Mesenchymal stem cell (in vitro differentiated cells and primary cell): ENCODE measurements around the gene DTNB.

Experiments used
- DNase-seq: peaks from one replicate; pipeline ENCODE4 v3.0.0-alpha.2; 2013
- H2AFZ ChIP-seq: one replicate; pipeline ENCODE4 v1.6.1; 2013; ENCODE audit warnings: low read depth, mild to moderate bottlenecking, control low read depth, inconsistent platforms, low read length, moderate library complexity
- H2AK5ac ChIP-seq: 2 replicates; pipeline ENCODE4 v1.6.1; 2013; ENCODE audit warnings: low read length, moderate library complexity, mild to moderate bottlenecking, inconsistent platforms; ENCODE audit not compliant: severe bottlenecking
- H2BK120ac ChIP-seq: one replicate; pipeline ENCODE4 v1.6.1; 2013; ENCODE audit warnings: low read depth, mild to moderate bottlenecking, inconsistent platforms, low read length, moderate library complexity
- H2BK12ac ChIP-seq, 2 experiments: one replicate each; pipeline ENCODE4 v1.6.1; 2013; ENCODE audit warnings: inconsistent platforms in 2 of 2, low read length in 2 of 2, mild to moderate bottlenecking in 2 of 2, moderate library complexity in 2 of 2, control low read depth in 1 of 2
- H2BK15ac ChIP-seq: one replicate; pipeline ENCODE4 v1.6.1; 2013; ENCODE audit warnings: mild to moderate bottlenecking, low read depth, inconsistent platforms; ENCODE audit not compliant: poor library complexity, severe bottlenecking
- H2BK5ac ChIP-seq: 2 replicates; pipeline ENCODE4 v1.6.1; 2013; ENCODE audit warnings: low read depth, mild to moderate bottlenecking, low read length, control low read depth, inconsistent platforms; ENCODE audit not compliant: poor library complexity, severe bottlenecking
- H3K14ac ChIP-seq, 2 experiments: one replicate each; pipeline ENCODE4 v1.6.1; 2013; ENCODE audit warnings: inconsistent platforms in 2 of 2, low read length in 2 of 2, control low read depth in 1 of 2, mild to moderate bottlenecking in 1 of 2, moderate library complexity in 1 of 2
- H3K18ac ChIP-seq, 2 experiments: one replicate each; pipeline ENCODE4 v1.6.1; 2013; ENCODE audit warnings: inconsistent platforms in 2 of 2, low read length in 2 of 2, control low read depth in 1 of 2, low read depth in 1 of 2, mild to moderate bottlenecking in 1 of 2
- H3K23ac ChIP-seq, 2 experiments: one replicate each; pipeline ENCODE4 v1.6.1; 2013; ENCODE audit warnings: inconsistent platforms in 2 of 2, low read length in 2 of 2, mild to moderate bottlenecking in 2 of 2, moderate library complexity in 2 of 2, control low read depth in 1 of 2
- H3K27ac ChIP-seq: 2 replicates; pipeline ENCODE4 v1.5.1; 2013; ENCODE audit warnings: mild to moderate bottlenecking, moderate library complexity, low read length, control low read depth, inconsistent platforms; ENCODE audit not compliant: poor library complexity, severe bottlenecking
- H3K27me3 ChIP-seq, 2 experiments: 2 replicates each; pipeline versions ENCODE4 v1.6.1 to v1.7.0; 2013; ENCODE audit warnings: low read length in 2 of 2, mild to moderate bottlenecking in 2 of 2, moderate library complexity in 2 of 2, control low read depth in 1 of 2, inconsistent platforms in 1 of 2; ENCODE audit not compliant: control insufficient read depth in 1 of 2, insufficient read depth in 1 of 2
- H3K36me3 ChIP-seq, 2 experiments: 2 replicates each; pipeline versions ENCODE4 v1.6.1 to v1.7.0; 2013; ENCODE audit warnings: low read length in 2 of 2, control low read depth in 1 of 2, inconsistent platforms in 1 of 2, low read depth in 1 of 2, mild to moderate bottlenecking in 1 of 2; ENCODE audit not compliant: insufficient read depth in 2 of 2, control insufficient read depth in 1 of 2
- H3K4ac ChIP-seq, 2 experiments: one replicate each; pipeline ENCODE4 v1.6.1; 2013; ENCODE audit warnings: inconsistent platforms in 2 of 2, low read length in 2 of 2, mild to moderate bottlenecking in 2 of 2, moderate library complexity in 2 of 2, control low read depth in 1 of 2, low read depth in 1 of 2
- H3K4me1 ChIP-seq: 2 replicates; pipeline ENCODE4 v1.6.1; 2013; ENCODE audit warnings: low read depth, low read length, control low read depth; ENCODE audit not compliant: control insufficient read depth, insufficient read depth
- H3K4me2 ChIP-seq: 2 replicates; pipeline ENCODE4 v1.6.1; 2013; ENCODE audit warnings: low read length, mild to moderate bottlenecking, inconsistent platforms; ENCODE audit not compliant: poor library complexity, severe bottlenecking
- H3K4me3 ChIP-seq, 2 experiments: 2 replicates each; pipeline versions ENCODE4 v1.5.1 to v1.7.0; 2013; ENCODE audit warnings: low read length in 2 of 2, mild to moderate bottlenecking in 2 of 2, control low read depth in 1 of 2, low read depth in 1 of 2; ENCODE audit not compliant: insufficient read depth in 1 of 2
- H3K79me1 ChIP-seq: replicated peaks from 2 replicates; pipeline ENCODE4 v1.6.1; 2013; ENCODE audit warnings: mild to moderate bottlenecking, control low read depth, low read length, inconsistent platforms; ENCODE audit not compliant: poor library complexity, severe bottlenecking
- H3K9ac ChIP-seq: 2 replicates; pipeline ENCODE4 v1.7.0; 2013; ENCODE audit warnings: mild to moderate bottlenecking, low read length, moderate library complexity
- H3K9me3 ChIP-seq: 2 replicates; pipeline ENCODE4 v1.7.0; 2013; ENCODE audit warnings: mild to moderate bottlenecking, low read length; ENCODE audit not compliant: control insufficient read depth
- H4K8ac ChIP-seq: one replicate; pipeline ENCODE4 v1.6.1; 2013; ENCODE audit warnings: inconsistent platforms, mild to moderate bottlenecking, low read length, moderate library complexity
- H4K91ac ChIP-seq: one replicate; pipeline ENCODE4 v1.6.1; 2013; ENCODE audit warnings: mild to moderate bottlenecking, low read length, inconsistent platforms
- WGBS: methylation state at CpG from one replicate; pipeline ENCODE4 v1.1.7; 2013; ENCODE audit warnings: mixed read lengths; 5-methylcytosine and 5-hydroxymethylcytosine counted together

DTNB gene

DNA sequence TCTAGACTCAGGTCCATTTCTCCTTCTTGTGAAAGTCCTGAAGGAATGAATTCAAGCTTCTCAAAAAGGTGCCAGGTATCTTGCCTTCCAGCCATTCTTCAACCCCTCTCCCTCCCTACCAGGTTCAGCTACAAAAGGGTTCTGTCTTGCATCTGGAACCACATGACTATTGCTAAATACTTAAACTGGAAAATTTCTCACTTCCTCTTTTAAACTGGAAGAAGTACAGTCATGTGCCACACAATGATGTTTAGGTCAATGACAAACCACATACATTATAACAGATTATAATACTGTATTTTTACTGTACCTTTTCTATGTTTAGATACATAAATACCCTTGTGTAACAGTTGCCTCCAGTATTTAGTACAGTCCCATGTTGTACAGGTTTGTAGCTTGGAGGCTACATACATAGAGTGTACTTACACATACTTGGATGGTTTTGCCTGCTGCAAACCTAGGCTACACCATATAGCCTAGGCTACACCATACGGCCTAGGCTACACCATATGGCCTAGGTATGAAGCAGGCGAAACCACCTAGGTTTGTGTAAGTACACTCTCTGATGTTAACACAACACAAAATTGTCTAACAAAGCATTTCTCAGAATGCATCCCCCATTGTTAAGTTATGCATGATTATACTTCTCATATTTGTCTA lies 189.6 kb downstream of the DTNB start:
- Histone ChIP-seq H2BK15ac (no peak overlapping the region), H3K4me1 (peaks cover 7% of the 10 kb centered on the region), H2BK12ac (no peak overlapping the region), H4K8ac (peak overlapping the region; percentile 35), H3K36me3 (no peaks in the 10 kb centered on the region), H2AK5ac (no peak overlapping the region), H3K4me3 (no peak overlapping the region), H3K79me1 (no peaks in the 10 kb centered on the region), H4K91ac (no peak overlapping the region), H3K27me3 (no peaks in the 10 kb centered on the region), H3K18ac (peak overlapping the region in 1 of 2 experiments; percentile 68), H3K9ac (no peak overlapping the region), H2BK120ac (no peak overlapping the region), H3K4me2 (no peak overlapping the region), H3K23ac (no peak overlapping the region), H2AFZ (no peak overlapping the region), H3K14ac (no peak overlapping the region), H3K27ac (no peak overlapping the region), H3K4ac (no peak overlapping the region), H2BK5ac (no peak overlapping the region), H3K9me3 (no peaks in the 10 kb centered on the region)
- peak; percentile 18 for DNase-seq
- 95% methylated on average over 2 of the region's 2 CpGs for WGBS

- no peak overlapping the region for H3K4me2 ChIP-seq
- no peak overlapping the region for H4K91ac ChIP-seq
- no peak overlapping the region for H2BK120ac ChIP-seq
- H3K4me1 ChIP-seq, result peaks cover 7% of the 10 kb centered on the region
- H2BK5ac ChIP-seq, result no peak overlapping the region
- no peak overlapping the region for H3K23ac ChIP-seq
- H3K27me3 ChIP-seq, result no peaks in the 10 kb centered on the region
- H3K18ac ChIP-seq, result peak overlapping the region in 1 of 2 experiments; percentile 31
- no peaks in the 10 kb centered on the region for H3K79me1 ChIP-seq
- peak overlapping the region; percentile 5 for H4K8ac ChIP-seq
- WGBS, result 96% methylated on average over 5 of the region's 5 CpGs
- no peak overlapping the region for H2AFZ ChIP-seq
- H2BK12ac ChIP-seq, result peak overlapping the region in 1 of 2 experiments; percentile 7
- no peak overlapping the region for H2BK15ac ChIP-seq
- H3K27ac ChIP-seq, result no peak overlapping the region
- no peak overlapping the region for H3K4me3 ChIP-seq
- H3K9ac ChIP-seq, result no peak overlapping the region
- no peaks in the 10 kb centered on the region for H3K36me3 ChIP-seq
- no peak overlapping the region for H3K4ac ChIP-seq
- peak overlapping the region; percentile 62 for H2AK5ac ChIP-seq
- no peaks in the 10 kb centered on the region for H3K9me3 ChIP-seq
- DNase-seq, result no peak
- no peak overlapping the region for H3K14ac ChIP-seq
These were observed 191.0 kb downstream of the DTNB start for GRCh38 chr2:25482341-25482740.

DNA sequence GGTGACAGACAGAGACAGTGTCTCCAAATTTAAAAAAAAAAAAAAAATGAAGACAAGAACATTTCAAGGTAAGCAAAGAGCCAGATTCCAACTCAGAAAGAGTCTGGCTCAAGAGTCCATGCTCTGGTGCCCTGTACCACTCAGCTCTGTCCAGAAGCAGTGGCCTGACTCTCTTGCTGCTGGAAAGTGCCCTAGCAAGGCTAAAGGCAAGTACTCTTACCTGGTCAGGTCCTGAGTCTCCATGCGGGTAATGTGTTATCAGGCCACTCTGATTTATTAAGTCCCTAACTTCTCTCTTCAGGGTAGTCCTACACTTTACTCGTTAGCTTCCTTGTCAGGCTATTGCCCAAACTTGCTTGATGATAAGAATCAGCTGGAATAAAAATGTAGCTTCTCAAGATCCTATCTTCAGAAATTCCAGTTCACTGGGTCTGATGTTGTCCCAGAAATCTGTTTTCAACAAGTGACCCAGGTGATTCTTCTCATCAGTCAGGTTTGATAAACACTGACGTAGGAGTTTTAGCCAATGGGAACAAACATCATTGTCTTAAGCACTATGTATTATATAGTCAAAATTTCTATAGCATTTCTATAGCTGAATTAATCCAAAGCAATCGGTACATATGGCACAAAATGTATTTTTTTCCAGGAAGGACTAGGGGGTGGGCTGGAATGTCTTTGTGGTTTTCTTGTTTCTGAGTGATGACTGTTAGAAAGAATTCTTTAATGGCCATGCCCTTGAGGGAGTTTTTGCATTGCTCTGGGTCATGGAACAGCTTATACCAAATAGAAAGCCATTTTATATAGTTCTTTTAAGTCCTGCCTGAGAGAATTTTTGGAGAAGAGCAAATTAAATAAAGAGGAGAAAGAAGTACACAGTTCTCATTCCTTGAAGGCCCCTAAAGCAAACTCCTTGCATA lies 191.7 kb downstream of the DTNB start:
- WGBS, result 77% methylated on average over 3 of the region's 4 CpGs
- Histone ChIP-seq H2BK120ac (no peak overlapping the region), H2AK5ac (no peak overlapping the region), H2BK12ac (no peak overlapping the region), H3K27me3 (no peaks in the 10 kb centered on the region), H3K36me3 (no peaks in the 10 kb centered on the region), H3K9me3 (no peaks in the 10 kb centered on the region), H3K23ac (no peak overlapping the region), H3K79me1 (no peaks in the 10 kb centered on the region), H3K4ac (no peak overlapping the region), H3K14ac (no peak overlapping the region), H3K9ac (no peak overlapping the region), H2AFZ (no peak overlapping the region), H4K8ac (no peak overlapping the region), H2BK5ac (no peak overlapping the region), H3K4me1 (peaks cover 7% of the 10 kb centered on the region), H3K27ac (no peak overlapping the region), H2BK15ac (no peak overlapping the region), H4K91ac (no peak overlapping the region), H3K18ac (no peak overlapping the region), H3K4me3 (no peak overlapping the region), H3K4me2 (no peak overlapping the region)
- DNase-seq, result peak; percentile 39

DNA sequence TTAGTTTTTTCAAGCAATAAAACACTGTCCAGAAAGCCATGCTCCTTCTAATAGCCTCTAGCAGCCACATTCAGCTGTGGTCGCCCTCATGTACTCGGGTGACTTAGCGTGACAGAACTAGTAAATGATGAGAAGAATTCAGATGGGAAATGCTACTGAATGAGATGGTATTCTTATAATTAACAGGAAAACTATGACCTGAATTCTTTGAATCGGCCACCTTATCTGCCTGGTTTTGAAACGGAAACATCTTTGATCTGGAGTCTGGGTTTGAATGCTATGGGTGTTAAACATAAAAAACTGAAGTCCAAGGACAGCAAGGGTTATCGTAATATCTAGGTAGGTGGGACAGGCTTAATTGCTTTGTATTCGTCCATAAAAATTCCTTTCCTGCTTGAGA lies 192.8 kb downstream of the DTNB start:
- WGBS, result 97% methylated on average over 5 of the region's 7 CpGs
- H2AK5ac ChIP-seq, result no peak overlapping the region

More for the DNA sequence above, 192.8 kb downstream of the DTNB start:
- Histone ChIP-seq H3K79me1 (no peaks in the 10 kb centered on the region), H3K9ac (no peak overlapping the region), H3K4me2 (no peak overlapping the region), H3K27ac (no peak overlapping the region), H3K4me1 (peaks cover 7% of the 10 kb centered on the region), H2BK120ac (no peak overlapping the region), H2BK5ac (no peak overlapping the region), H3K23ac (no peak overlapping the region), H2BK15ac (no peak overlapping the region), H2AFZ (no peak overlapping the region), H3K4ac (no peak overlapping the region), H2BK12ac (no peak overlapping the region), H4K8ac (no peak overlapping the region), H3K36me3 (no peaks in the 10 kb centered on the region), H3K4me3 (no peak overlapping the region), H3K14ac (no peak overlapping the region), H3K27me3 (no peaks in the 10 kb centered on the region), H3K9me3 (peaks cover 5% of the 10 kb centered on the region), H3K18ac (no peak overlapping the region), H4K91ac (no peak overlapping the region)
- DNase-seq, result no peak
